ENCODE results near the gene KIAA0232. TPM values are rescaled to one million over a fixed set of nuclear protein-coding genes. Genes with fewer than 3 reads are reported as not detected.
"Not testable (repeated sequence)": the region's sequence is repeated elsewhere in the genome, so short reads cannot be mapped to it uniquely, and the experiment has no call there.

KIAA0232 gene
- total and polyA plus RNA-seq, 2 experiments from 2014 or later: 11.3 to 34.3 TPM

DNA sequence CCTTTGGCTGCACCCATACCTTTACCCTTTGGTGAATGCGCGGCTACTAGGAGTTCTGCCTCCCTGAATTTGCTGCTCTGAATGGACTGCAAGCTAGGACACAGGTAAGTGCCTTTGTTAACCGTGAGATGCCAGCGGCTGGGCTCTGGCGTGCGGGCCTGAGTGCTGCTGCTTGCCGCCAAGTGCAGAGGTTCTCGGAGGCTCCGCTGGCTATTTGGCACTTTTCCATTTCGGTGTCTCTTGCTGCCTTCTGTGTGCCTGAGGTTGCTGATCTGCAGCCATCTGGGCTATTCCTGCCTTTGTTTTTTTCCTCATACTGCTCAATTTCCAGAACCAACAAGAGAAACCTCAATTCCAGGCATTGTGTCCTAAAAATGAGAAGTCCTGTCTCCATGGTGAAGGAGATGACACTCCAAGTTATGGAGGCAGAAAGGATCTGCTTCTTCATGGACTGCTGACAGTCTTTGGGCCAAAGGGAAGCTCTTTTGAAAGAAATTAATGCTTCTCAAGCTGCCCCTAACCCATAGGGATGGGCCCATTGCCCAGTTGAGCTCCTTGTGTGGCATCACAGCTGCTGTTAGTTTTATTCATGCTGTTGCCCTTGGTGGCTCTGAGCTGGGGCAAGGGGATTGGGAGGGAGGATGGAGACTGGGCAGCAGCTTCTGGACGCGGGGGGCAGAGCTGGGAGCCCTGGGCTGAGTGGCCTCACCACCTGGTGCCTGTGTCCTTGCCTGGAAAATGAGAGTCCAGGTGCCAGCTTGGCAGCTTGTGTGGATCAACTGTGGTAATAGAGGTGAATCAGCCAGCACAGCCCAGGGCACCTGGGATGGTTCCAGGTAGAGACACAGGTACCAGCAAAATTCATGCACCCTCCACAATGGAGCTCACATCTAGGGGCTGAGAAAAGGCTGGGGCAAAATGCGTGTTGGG, 123.3 kb downstream of the KIAA0232 start:
- Histone ChIP-seq H3K4me2 (no peak overlapping the region), H3K27ac (no peak overlapping the region), H2AFZ (no peak overlapping the region), H3K4me1 (ENCODE audit: insufficient read depth) (peaks cover 23% of the 10 kb centered on the region), H3K9me3 (ENCODE audit: low read depth) (no peaks in the 10 kb centered on the region), H3K36me3 (replicated peaks; ENCODE audit: insufficient read depth, low read depth) (no peaks in the 10 kb centered on the region), H4K20me1 (ENCODE audit: insufficient read depth, poor library complexity, severe bottlenecking) (no peaks in the 10 kb centered on the region), H3K27me3 (no peaks in the 10 kb centered on the region), H3K79me2 (peaks cover 7% of the 10 kb centered on the region), H3K4me3 (no peak overlapping the region), H3K9me2 (replicated peaks; ENCODE audit: insufficient read depth) (no peaks in the 10 kb centered on the region)
- WGBS (ENCODE audit: low lambda C conversion rate, missing lambda C conversion rate): 96% methylated on average over 13 of the region's 13 CpGs
- no peak for TF ChIP-seq EZH2 (IDR thresholded peaks at IDR 0.05; ENCODE audit: borderline replicate concordance)
- TF ChIP-seq EZH2phosphoT487 (IDR thresholded peaks at IDR 0.05; ENCODE audit: low read depth, severe bottlenecking, unreplicated experiment): no peak
- TF ChIP-seq, protein P1, sequence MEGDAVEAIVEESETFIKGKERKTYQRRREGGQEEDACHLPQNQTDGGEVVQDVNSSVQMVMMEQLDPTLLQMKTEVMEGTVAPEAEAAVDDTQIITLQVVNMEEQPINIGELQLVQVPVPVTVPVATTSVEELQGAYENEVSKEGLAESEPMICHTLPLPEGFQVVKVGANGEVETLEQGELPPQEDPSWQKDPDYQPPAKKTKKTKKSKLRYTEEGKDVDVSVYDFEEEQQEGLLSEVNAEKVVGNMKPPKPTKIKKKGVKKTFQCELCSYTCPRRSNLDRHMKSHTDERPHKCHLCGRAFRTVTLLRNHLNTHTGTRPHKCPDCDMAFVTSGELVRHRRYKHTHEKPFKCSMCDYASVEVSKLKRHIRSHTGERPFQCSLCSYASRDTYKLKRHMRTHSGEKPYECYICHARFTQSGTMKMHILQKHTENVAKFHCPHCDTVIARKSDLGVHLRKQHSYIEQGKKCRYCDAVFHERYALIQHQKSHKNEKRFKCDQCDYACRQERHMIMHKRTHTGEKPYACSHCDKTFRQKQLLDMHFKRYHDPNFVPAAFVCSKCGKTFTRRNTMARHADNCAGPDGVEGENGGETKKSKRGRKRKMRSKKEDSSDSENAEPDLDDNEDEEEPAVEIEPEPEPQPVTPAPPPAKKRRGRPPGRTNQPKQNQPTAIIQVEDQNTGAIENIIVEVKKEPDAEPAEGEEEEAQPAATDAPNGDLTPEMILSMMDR (IDR thresholded peaks at IDR 0.05; ENCODE audit: poor library complexity): no peak
- no peak for DNase-seq (ENCODE audit: low spot score)

DNA sequence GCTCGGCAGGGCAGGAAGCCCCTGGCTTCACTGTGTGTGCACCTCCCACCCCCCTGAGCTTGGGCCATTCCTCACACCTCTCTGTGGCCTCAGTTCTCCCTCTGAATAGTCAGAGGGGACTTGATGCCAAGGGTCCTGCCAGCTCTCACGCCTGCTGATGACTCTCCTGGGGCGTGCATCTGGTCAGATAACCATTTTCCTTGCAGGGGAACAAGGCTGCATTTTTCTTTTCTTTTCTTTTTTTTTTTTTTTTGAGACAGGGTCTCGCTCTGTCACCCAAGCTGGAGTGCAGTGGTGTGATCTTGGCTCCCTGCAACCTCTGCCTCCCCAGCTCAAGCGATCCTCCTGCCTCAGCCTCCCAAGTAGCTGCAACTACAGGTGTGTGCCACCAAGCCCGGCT, 124.0 kb downstream of the KIAA0232 start:
- Histone ChIP-seq H3K4me1 (ENCODE audit: insufficient read depth) (peaks cover 30% of the 10 kb centered on the region), H3K79me2 (peaks cover 14% of the 10 kb centered on the region)
- H3K4me2 ChIP-seq; H3K4me3 ChIP-seq; H4K20me1 ChIP-seq (ENCODE audit: insufficient read depth, poor library complexity, severe bottlenecking); H3K27ac ChIP-seq; H2AFZ ChIP-seq; H3K9me3 ChIP-seq (ENCODE audit: low read depth); H3K27me3 ChIP-seq; H3K36me3 ChIP-seq (replicated peaks; ENCODE audit: insufficient read depth, low read depth); H3K9me2 ChIP-seq (replicated peaks; ENCODE audit: insufficient read depth); DNase-seq (ENCODE audit: low spot score): not testable (repeated sequence)
- 92% methylated on average over 6 of the region's 6 CpGs for WGBS (ENCODE audit: low lambda C conversion rate, missing lambda C conversion rate)

DNA sequence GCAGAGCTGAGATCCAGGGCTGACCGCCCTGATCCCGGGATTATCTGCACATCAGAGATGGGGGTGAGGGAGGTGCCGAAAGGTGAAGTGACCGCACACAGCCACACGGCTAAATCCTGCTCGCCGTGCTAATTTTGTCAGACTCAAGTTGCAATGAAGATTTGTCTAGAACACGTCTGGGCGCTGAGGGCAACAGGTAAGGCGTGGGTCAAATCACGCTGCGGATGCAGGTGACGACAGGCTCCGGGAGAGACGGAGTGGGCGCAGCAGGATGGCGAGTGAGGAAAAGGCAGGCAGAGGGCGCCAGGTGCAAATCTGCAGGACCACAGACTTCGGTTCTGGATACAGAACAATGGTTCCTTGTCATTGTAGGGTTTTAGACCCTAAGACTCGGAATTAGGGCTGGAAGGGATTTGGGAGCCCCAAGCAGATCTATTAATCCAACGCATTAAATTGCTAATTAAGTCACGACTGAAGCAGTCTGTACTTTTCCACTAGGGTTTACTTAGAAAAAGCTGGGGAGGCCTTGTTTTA, 125.2 kb downstream of the KIAA0232 start:
- Histone ChIP-seq H3K9me2 (replicated peaks; ENCODE audit: insufficient read depth) (no peaks in the 10 kb centered on the region), H3K27me3 (no peaks in the 10 kb centered on the region), H3K4me3 (no peak overlapping the region), H4K20me1 (ENCODE audit: insufficient read depth, poor library complexity, severe bottlenecking) (no peaks in the 10 kb centered on the region), H3K27ac (no peak overlapping the region), H3K4me2 (peak overlapping the region; percentile 92), H3K9me3 (ENCODE audit: low read depth) (no peaks in the 10 kb centered on the region), H3K79me2 (peaks cover 26% of the 10 kb centered on the region), H3K4me1 (ENCODE audit: insufficient read depth) (peaks cover 34% of the 10 kb centered on the region), H3K36me3 (replicated peaks; ENCODE audit: insufficient read depth, low read depth) (no peaks in the 10 kb centered on the region), H2AFZ (no peak overlapping the region)
- DNase-seq (ENCODE audit: low spot score): peak; percentile 68
- TF ChIP-seq, protein P1 (IDR thresholded peaks at IDR 0.05; ENCODE audit: poor library complexity): peak; percentile 62
- no peak for TF ChIP-seq EZH2phosphoT487 (IDR thresholded peaks at IDR 0.05; ENCODE audit: low read depth, severe bottlenecking, unreplicated experiment)
- 25% methylated on average over 22 of the region's 22 CpGs for WGBS (ENCODE audit: low lambda C conversion rate, missing lambda C conversion rate)

DNA sequence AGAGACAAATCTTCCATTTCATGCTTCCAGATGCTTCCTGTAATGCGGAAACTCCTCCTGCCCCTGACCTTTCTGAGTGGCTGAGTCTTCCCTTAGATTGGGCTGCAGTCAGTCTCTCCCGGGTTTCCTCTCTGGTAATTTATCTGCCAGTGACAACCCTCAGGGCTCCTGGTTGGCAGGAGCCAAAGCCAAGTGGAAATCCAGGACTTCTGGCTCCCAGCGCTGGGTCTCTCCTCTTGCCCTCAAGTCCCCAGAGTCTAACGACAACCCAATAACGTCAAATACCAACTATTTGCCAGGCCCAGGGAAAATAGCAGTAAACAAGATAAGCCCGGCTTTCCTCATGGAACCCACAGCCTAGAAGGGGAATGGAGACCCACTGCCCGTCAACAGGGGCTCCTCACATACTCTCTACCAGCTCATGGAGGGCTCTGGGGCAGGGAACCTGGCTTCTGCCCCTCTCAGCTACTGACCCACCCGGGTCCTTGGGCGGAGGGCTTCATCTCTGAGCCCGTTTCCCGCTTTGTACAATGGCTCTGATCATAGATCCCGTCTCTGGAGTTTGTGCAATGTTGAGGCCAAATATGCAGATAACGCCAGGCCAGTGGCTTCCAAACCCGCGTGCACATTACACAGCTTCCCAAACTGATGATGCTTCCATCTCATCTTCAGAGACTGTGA, 126.0 kb downstream of the KIAA0232 start:
- H4K20me1 ChIP-seq (ENCODE audit: insufficient read depth, poor library complexity, severe bottlenecking): peaks cover 4% of the 10 kb centered on the region
- peak overlapping the region; percentile 78 for H2AFZ ChIP-seq
- DNase-seq (ENCODE audit: low spot score): no peak
- peak overlapping the region; percentile 99 for H3K4me3 ChIP-seq
- H3K36me3 ChIP-seq (replicated peaks; ENCODE audit: insufficient read depth, low read depth): no peaks in the 10 kb centered on the region
- H3K4me2 ChIP-seq: peak overlapping the region; percentile 92
- peak overlapping the region; percentile 100 for H3K27ac ChIP-seq
- 34% methylated on average over 15 of the region's 15 CpGs for WGBS (ENCODE audit: low lambda C conversion rate, missing lambda C conversion rate)
- no peaks in the 10 kb centered on the region for H3K27me3 ChIP-seq
- H3K9me2 ChIP-seq (replicated peaks; ENCODE audit: insufficient read depth): no peaks in the 10 kb centered on the region
- H3K79me2 ChIP-seq: peaks cover 35% of the 10 kb centered on the region
- H3K9me3 ChIP-seq (ENCODE audit: low read depth): no peaks in the 10 kb centered on the region
- TF ChIP-seq EZH2phosphoT487 (IDR thresholded peaks at IDR 0.05; ENCODE audit: low read depth, severe bottlenecking, unreplicated experiment) (no peak), EZH2 (IDR thresholded peaks at IDR 0.05; ENCODE audit: borderline replicate concordance) (no peak)
- TF ChIP-seq, protein P1 (IDR thresholded peaks at IDR 0.05; ENCODE audit: poor library complexity): no peak
- H3K4me1 ChIP-seq (ENCODE audit: insufficient read depth): peaks cover 38% of the 10 kb centered on the region
